GM19193 (cell line): ENCODE measurements around the gene EXOC2.

ENCODE experiments used
- POLR2A ChIP-seq: IDR thresholded peaks from 4 replicates; pipeline ENCODE4 v1.6.1; 2011; ENCODE audit not compliant: insufficient read depth, insufficient read length; ENCODE audit errors: extremely low read depth

Gene EXOC2

DNA sequence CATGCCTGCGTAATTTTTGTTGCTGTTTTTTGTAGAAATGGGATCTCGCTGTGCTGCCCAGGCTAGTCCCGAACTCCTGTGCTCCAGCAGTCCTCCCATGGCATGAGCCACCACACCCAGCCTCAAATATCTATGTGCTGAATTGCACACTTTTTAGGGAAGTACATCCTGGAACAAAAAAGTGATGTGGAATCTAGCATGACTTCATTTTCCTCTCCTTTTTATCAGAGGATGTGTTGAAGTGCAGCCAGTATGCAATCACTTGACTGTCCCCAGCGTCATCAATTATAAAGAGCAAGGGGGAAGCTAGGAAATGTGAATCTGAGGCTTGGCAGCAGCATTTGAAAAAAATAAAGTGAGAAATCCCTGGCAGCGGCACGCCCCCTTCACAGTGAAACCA, 6.4 kb upstream of the EXOC2 start:
- no peak for TF ChIP-seq POLR2A

DNA sequence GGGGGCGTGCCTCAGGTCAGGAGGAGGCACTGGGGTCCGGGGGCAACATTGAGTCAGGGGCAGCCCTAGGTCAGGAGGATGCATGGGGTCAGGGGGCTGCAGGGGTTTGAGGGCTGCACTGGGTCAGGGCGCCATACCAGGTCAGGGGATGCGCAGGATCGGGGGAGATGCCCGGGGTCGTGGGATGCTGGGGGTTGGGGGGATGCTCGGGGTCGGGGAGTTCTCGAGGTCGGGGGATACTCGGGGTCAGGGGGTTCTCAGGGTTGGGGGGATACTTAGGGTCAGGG, 727 bp upstream of the EXOC2 start:
- TF ChIP-seq POLR2A: no peak

DNA sequence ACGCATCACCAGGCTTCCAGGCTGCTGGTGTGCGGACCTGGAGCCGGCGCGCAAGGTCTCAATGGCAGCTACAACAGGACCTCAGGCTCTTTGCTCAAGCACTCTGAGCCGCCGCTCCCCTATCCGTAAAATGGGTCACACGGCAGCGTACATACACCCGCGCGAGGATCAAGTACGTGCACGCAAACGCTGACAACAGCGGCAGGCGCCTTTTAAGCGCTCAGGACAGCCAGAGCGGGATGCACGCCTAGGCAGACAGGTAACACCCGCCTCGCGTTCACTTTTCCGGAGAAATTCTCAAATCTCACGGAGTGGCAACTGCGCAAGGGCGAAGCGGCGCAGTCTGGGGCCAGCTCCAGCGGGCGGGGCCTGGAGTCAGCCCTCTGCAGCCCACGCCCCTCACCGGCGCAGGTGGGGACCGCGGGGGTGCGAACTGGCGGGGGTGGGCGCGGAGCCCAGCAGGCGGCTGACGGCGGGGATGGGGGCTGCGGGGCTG, 535 bp downstream of the EXOC2 start:
- TF ChIP-seq POLR2A: no peak

DNA sequence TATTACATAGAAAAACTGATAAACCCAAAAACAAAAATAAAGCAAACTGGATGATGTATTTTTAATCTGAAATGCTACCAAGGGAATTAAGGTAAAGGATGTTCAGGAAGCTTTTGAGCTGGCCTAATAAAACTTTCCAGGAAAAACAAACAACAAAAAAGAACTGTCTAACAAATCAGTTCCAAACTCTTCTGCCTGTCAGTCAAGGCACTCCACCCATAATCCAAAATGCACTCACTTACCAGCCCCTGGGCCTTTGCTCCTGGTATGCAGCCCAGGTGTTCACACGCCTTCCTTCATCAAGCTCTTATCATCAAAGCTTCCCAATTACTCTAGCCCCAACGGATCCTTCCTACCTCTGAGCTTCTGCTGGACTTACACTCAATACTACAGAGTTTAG, 3.7 kb downstream of the EXOC2 start:
- TF ChIP-seq POLR2A: no peak

DNA sequence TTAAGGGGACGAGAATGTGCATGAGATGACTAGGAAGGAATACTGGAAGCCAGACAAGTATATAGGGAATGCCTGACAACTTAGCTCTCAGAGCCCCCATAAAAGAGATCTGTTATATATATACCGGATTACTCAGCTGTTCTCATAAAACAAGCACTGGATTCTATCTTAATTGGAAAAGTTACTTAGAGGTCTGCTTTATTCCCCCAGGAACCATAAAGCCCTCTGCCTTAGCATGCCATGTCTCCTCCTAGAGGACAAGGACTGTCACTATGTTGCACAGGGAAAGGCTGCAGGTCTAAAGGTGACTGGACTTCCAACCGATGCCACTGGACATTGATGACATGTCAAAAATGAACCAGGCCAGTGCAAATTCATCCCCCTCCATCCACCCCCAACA, 6.4 kb downstream of the EXOC2 start:
- no peak for TF ChIP-seq POLR2A

DNA sequence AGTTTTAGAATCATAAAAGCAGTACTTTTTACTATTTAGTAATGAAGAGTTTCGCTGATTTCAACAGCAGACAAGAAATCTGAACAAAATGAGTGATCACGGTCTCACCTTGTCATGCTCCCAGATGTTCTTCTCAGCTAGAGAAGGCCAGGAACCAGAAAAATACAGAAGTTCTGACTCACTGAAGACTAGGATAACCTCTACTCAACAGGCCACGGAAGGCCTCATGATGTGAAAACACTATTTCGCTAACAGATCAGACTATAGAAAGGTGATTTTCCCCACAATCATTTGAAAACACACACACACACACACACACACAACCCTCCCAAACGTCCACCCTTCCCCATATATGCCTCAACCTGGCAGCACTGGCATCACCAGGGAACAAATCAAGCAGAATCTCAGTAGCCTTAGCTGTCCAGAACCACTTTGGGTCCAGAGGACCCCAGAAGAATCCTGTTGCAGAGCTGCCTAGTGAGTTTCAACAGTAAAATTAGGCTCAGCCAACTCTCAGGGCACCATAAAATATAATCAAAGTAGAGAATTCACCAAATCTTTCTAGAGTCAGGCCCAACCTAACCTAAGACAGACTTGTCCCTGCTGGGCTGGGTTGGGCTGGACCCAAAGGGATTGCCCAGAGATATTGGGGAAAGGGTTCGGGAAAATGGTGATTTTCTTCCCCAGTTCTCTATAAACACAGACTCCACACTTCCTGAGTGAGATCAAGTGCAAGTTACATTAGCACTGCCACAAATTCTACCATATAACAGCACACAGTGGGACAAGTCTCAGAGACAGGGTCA, 7.9 kb downstream of the EXOC2 start:
- no peak for TF ChIP-seq POLR2A

DNA sequence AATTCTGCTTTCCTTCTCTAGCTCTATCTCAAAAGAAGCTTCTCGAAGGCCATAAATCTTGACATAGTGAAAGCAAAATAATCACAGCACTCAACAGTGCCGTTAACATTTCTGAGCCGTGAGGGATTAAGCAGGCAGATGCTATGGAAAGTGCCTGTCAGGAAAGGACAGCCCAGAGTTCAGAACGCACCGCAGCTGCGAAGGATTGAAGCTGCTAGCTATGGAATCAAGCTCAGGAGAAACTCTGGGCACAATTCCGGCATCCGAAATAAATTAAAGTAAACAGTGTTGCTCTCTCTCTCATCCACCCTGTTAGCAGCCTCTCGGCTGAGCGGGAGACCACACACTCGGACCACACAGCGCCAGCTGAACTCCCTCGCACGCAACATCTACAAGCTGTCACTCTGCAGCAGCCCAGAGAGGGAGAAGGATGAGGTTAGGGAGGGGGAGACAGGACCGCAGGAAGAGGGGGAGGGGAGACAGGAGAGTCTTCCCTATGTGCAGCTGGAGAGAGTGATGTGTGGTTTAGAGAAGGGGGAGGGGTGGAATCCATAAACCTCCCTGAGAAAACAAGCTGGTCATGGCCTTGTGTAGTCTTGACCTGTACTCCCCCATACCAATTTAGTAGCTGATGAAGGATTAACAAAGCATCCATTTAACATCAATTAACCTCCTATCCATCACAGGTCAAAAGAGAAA, 9.0 kb downstream of the EXOC2 start:
- TF ChIP-seq POLR2A: no peak

DNA sequence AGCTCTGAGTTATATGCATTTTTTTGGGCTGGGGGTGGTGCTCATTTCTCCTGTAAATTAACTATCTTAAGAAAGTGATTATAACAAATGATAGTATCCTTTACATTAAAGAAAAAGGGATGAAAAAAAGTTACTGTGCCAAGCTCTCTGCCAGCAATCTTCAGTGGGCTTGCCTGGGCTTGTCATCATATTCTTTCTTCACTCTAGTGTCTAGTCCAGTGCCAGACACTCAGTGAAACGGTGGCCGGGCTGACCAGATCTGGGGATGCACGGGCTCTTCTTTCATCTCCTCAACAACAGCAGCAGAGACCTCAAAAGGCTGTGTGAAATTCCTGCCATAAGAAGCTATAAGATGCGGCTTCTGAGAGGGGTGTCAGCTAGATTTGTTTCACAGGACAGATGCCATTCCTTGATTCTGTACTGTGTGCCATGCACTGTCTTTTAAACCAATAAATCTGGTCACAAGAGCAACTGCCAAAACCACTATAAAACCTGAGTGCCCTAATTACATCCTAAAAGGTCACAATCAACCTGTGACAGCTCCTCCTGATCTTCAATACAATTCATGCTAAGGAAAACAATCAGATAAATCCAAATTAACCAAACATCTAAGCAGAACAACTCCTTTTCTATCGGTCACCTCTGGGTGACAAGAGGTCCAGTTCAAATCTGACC, 12.1 kb downstream of the EXOC2 start:
- no peak for TF ChIP-seq POLR2A

DNA sequence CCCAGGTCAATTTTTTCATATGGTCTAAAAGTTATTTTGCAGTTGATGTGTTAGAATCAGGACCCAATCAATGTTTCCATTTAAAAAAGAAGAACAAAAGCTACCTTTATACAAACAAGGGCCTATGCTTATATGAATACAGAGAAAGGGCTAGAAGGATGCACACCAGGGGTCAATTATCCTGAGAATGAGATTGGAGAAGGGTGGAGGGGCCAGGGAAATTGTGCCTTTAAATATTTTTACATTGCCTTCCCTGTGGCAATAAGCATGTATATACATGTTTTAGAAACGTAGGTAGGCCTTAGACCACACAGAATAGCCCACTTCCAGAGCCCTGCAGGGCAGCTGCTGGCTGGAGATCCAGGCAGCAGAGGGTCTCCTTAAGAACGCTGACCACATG, 12.7 kb downstream of the EXOC2 start:
- no peak for TF ChIP-seq POLR2A

DNA sequence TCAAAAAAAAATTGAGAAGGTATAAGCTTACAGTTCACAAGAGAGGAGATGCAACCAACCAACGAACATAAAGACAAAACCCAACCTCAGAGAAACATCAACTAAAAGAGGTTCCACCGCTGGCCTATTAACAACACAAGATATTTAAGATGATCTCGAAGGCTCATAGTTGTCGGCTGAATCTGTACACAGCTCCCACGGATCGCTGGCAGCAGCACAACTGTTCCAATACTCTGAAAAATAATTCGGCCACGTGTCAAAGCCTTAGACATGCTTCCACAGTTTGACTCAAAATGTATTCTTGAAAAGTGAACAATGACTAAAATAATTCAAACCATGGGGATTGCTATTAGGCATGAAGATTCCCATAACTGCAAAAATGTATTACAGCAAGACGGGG, 13.7 kb downstream of the EXOC2 start:
- TF ChIP-seq POLR2A: no peak

DNA sequence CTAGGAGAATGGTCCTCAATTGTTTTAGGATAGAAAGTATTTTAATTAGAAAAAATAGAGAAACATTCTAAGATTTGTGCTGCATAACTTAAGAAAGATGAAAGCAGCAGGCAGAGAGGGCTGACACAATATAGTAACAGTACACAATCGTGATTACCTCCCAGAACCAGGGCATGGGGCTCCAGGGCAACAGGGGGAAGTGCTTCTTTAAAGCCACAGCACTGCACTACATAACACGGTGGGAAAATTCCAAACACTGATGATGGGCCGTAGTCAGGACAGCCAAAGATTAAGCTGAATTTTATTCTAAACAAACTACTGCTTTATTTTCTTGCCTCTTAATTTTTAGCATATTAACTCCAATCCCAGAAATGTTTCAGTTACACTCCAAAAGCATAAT, 14.4 kb downstream of the EXOC2 start:
- no peak for TF ChIP-seq POLR2A

DNA sequence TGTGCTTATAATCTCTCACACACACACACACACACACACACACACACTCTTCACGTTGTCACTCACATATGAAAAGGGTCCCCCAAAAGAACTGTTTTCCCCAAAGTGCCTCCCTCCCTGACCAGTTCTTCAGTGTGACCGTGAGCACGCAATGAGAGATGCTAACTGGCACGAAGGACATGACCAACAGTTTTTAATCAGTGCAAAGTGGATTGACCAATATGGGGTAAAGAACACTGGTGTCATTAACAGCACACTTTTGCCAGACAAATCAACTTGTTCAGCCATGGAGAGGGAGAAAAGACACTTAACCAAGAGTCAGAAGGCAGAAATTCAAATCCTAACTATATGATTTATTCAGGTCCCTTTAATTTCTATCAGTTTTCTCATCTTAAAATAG, 15.0 kb downstream of the EXOC2 start:
- no peak for TF ChIP-seq POLR2A

DNA sequence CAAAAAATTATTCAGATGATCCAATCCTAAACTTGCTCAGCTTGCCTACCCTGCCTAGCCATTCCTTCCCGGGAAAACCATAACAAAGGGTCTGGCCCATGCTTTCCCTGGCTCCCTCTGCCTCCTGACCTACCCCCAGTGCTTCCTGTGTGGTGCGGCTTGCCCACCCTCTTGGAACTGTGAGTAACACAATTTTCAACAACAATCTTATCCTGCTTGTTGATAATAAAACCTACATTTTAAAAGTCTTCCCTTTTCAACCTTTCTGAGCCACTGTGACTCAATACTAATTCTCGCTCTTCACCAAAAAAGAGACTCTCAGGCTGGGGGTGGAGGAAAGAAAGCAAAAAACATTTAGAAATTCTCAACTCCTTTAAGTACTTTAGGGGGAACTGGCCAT, 18.0 kb downstream of the EXOC2 start:
- no peak for TF ChIP-seq POLR2A

DNA sequence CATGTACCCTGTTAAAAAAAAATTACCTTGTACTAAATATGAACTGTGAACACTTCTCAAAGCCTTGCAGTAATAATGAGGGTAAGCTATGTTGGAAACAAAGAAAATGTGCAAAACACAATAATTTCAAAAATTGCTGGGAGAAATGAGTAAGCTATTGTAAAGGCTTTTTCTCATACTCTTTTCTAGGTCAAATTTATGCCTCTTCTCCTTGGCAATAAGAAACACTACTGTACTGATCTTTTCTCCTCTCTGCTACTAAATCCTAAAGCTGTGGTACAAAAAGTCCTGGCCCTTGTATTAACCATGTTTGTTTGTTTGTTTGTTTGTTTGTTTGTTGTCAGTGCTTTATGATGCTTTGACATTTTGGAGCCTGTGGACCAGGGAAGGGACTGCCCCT, 18.5 kb downstream of the EXOC2 start:
- no peak for TF ChIP-seq POLR2A

DNA sequence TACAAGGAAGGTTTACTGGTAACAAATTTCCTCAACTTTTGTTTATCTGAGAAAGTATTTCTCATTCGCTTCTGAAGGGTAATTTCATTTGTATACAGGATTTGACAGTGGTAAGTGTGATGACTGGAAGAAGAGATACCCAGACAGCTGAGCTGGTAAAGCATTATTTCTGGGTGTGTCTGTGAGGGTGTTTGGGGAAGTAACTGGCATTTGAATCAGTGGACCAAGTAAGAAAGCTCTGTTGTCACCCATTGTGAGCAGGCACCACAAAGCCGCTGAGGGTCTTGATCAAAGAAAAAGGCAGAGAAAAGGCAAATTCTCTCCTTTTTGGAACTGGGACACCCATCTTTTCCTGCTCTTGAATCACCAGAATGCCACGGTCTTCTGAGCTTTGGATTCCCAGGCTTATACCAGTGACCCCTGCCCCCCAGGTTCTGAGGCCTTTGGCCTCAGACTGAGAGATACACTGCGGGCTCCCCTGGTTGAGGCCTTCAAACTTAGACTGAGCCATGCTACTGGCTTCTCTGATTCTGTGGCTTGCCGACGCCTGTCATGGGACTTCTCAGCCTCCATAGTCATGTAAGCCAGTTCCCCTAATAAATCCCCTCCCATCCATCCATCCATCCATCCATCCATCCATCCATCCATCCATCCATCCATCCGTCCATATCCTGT, 25.5 kb downstream of the EXOC2 start:
- TF ChIP-seq POLR2A: no peak
